Measurements from ENCODE around the gene PLEKHH3. TPM values are rescaled to one million over a fixed set of nuclear protein-coding genes. Genes with fewer than 3 reads are reported as not detected.

The PLEKHH3 gene
- total and polyA plus RNA-seq, 10 of the 15 experiments (the other 5 are each of a cell fraction or from before 2014, with no cell fraction given) = 0.31 to 38.0 (median 11.0) TPM

DNA sequence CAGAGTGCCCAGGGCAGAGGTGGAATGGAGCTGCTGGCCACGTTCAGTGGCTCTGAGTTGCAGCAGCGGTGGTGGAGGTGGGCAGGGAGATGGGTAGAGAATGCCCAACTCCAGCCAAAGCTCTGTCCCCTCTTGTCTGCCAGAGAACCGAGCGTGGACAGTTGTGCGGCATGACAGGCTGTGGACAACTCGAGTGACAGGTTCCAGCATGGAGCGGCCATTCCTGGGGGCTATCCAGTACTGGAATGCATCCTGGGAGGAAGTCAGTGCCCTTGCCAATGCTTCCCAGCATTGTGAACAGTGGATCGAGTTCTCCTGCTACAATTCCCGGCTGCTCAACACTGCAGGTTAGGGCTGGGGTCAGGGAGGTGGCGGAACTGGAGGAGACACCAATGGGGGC is 13.8 kb upstream of the PLEKHH3 start:
- in situ Hi-C loops (cut with MboI) (no loop called here), intact Hi-C loops (cut with micrococcal nuclease; ENCODE audit: unreplicated experiment) (no loop called here)
- FAIRE-seq (no peak), ATAC-seq (no peak), DNase-seq (ENCODE audit: low read depth, low spot score) (no peak)
- SMC1A ChIA-PET (ENCODE audit: uncharacterized antibody, unreplicated experiment) = no interaction called here
- no TSS peak for BruUV-seq (replicated peaks)
- Histone ChIP-seq H4K20me1 (ENCODE audit: control insufficient read depth, insufficient read depth) (no peaks in the 10 kb centered on the region), H3K4me3 (no peak overlapping the region), H3K79me2 (ENCODE audit: control insufficient read depth, insufficient read depth, low read length) (no peaks in the 10 kb centered on the region), H3K9ac (ENCODE audit: control insufficient read depth, insufficient read depth, low read length) (no peak overlapping the region), H3K4me1 (ENCODE audit: control insufficient read depth, insufficient read depth, low read length) (no peaks in the 10 kb centered on the region), H3K9me3 (replicated peaks; ENCODE audit: control insufficient read depth, insufficient read depth, low read length) (no peaks in the 10 kb centered on the region), H3K4me2 (ENCODE audit: control insufficient read depth, insufficient read depth) (no peak overlapping the region), H3K36me3 (ENCODE audit: control insufficient read depth in 2 of 2, insufficient read depth in 2 of 2, low read length in 1 of 2) (peaks cover 12 to 32% of the 10 kb centered on the region in 2 experiments), H3K27ac (ENCODE audit: control insufficient read depth, insufficient read depth) (no peak overlapping the region), H3K27me3 (replicated peaks in 1 of 2; ENCODE audit: control insufficient read depth in 2 of 2, insufficient read depth in 2 of 2, low read length in 1 of 2) (no peaks in the 10 kb centered on the region), H2AFZ (ENCODE audit: control insufficient read depth, low read depth, low read length) (no peak overlapping the region)
- RAD21 ChIA-PET (ENCODE audit: unreplicated experiment) = interaction anchor here (1.1 kb wide), 1 partner anchor 10 kb away, joined by 3 read pairs; no protein-coding TSS in a partner anchor
- TF ChIP-seq ESRRA (IDR thresholded peaks at IDR 0.05; ENCODE audit: low read length) (no peak), BMI1 (IDR thresholded peaks at IDR 0.05; ENCODE audit: borderline replicate concordance) (no peak), NFIC (IDR thresholded peaks at IDR 0.05; ENCODE audit: low read depth, low read length) (no peak), POLR2A (IDR thresholded peaks at IDR 0.05; ENCODE audit: low read depth, low read length) (no peak), SRF (IDR thresholded peaks at IDR 0.05; ENCODE audit: low read depth in 2 of 2, low read length in 2 of 2) (no peak), CHD2 (IDR thresholded peaks at IDR 0.05; ENCODE audit: borderline replicate concordance, low read depth, low read length) (no peak), TBL1XR1 (IDR thresholded peaks at IDR 0.05; ENCODE audit: low read depth, low read length) (no peak), NRF1 (conservative IDR thresholded peaks at IDR 0.05; ENCODE audit: low read depth, low read length) (no peak), ZSCAN29 (IDR thresholded peaks at IDR 0.05) (no peak), POLR2AphosphoS5 (IDR thresholded peaks at IDR 0.05; ENCODE audit: low read length) (no peak), KDM1A (IDR thresholded peaks at IDR 0.05; ENCODE audit: borderline replicate concordance) (no peak), PAX5 (IDR thresholded peaks at IDR 0.05; ENCODE audit: borderline replicate concordance, low read depth, low read length) (no peak)
- TF ChIP-seq, protein P1, sequence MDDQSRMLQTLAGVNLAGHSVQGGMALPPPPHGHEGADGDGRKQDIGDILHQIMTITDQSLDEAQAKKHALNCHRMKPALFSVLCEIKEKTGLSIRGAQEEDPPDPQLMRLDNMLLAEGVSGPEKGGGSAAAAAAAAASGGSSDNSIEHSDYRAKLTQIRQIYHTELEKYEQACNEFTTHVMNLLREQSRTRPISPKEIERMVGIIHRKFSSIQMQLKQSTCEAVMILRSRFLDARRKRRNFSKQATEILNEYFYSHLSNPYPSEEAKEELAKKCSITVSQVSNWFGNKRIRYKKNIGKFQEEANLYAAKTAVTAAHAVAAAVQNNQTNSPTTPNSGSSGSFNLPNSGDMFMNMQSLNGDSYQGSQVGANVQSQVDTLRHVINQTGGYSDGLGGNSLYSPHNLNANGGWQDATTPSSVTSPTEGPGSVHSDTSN (IDR thresholded peaks at IDR 0.05; ENCODE audit: insufficient replicate concordance, low read depth, low read length) = no peak
- TF ChIP-seq, protein P2, sequence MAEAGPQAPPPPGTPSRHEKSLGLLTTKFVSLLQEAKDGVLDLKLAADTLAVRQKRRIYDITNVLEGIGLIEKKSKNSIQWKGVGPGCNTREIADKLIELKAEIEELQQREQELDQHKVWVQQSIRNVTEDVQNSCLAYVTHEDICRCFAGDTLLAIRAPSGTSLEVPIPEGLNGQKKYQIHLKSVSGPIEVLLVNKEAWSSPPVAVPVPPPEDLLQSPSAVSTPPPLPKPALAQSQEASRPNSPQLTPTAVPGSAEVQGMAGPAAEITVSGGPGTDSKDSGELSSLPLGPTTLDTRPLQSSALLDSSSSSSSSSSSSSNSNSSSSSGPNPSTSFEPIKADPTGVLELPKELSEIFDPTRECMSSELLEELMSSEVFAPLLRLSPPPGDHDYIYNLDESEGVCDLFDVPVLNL (IDR thresholded peaks at IDR 0.05; ENCODE audit: low read depth, low read length) = no peak
- TF ChIP-seq, protein P3, sequence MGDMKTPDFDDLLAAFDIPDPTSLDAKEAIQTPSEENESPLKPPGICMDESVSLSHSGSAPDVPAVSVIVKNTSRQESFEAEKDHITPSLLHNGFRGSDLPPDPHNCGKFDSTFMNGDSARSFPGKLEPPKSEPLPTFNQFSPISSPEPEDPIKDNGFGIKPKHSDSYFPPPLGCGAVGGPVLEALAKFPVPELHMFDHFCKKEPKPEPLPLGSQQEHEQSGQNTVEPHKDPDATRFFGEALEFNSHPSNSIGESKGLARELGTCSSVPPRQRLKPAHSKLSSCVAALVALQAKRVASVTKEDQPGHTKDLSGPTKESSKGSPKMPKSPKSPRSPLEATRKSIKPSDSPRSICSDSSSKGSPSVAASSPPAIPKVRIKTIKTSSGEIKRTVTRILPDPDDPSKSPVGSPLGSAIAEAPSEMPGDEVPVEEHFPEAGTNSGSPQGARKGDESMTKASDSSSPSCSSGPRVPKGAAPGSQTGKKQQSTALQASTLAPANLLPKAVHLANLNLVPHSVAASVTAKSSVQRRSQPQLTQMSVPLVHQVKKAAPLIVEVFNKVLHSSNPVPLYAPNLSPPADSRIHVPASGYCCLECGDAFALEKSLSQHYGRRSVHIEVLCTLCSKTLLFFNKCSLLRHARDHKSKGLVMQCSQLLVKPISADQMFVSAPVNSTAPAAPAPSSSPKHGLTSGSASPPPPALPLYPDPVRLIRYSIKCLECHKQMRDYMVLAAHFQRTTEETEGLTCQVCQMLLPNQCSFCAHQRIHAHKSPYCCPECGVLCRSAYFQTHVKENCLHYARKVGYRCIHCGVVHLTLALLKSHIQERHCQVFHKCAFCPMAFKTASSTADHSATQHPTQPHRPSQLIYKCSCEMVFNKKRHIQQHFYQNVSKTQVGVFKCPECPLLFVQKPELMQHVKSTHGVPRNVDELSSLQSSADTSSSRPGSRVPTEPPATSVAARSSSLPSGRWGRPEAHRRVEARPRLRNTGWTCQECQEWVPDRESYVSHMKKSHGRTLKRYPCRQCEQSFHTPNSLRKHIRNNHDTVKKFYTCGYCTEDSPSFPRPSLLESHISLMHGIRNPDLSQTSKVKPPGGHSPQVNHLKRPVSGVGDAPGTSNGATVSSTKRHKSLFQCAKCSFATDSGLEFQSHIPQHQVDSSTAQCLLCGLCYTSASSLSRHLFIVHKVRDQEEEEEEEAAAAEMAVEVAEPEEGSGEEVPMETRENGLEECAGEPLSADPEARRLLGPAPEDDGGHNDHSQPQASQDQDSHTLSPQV (IDR thresholded peaks at IDR 0.05) = no peak
- POLR2A ChIA-PET = interaction anchor here (0.7 kb wide), 1 partner anchor 332 kb away, joined by 5 read pairs; no protein-coding TSS in a partner anchor
- CTCF ChIA-PET = interaction anchor here (1.3 kb wide), 1 partner anchor 10 kb away, joined by 4 read pairs; no protein-coding TSS in a partner anchor
- WGBS (ENCODE audit: insufficient coverage, insufficient replicate concordance, low lambda C conversion rate, missing lambda C conversion rate) = 81% methylated on average over 10 of the region's 10 CpGs
